Caco-2 (cell line): ENCODE data around the gene IL10RB. TPM values are rescaled to one million over a fixed set of nuclear protein-coding genes. Genes with fewer than 3 reads are reported as not detected.

Experiments used
- BruUV-seq: library from RNA; stranded (reverse); fragments of 400-500 nt; replicated peaks from 2 replicates; lab custom pipeline; 2021; lab: Mats Ljungman, UMichigan
- CTCF ChIA-PET: fragments of 300-600 bp; sonication (Branson Sonifier 250); formaldehyde crosslinking; loops from one replicate; lab custom pipeline; 2022; ENCODE audit warnings: antibody characterized with exemption; lab: Charles Lee
- POLR2A ChIA-PET: fragments of 300-600 bp; sonication (Branson Sonifier 250); formaldehyde crosslinking; loops from one replicate; lab custom pipeline; 2022; ENCODE audit warnings: antibody characterized with exemption; lab: Charles Lee
- DNase-seq, 2 experiments: peaks; one replicate each; pipeline versions ENCODE4 v3.0.0 to v3.0.0-alpha.2; 2020 to 2022
- H3K27me3 ChIP-seq: replicated peaks from 2 replicates; pipeline ENCODE4 v1.6.0; 2011; ENCODE audit warnings: low read length; ENCODE audit not compliant: control insufficient read depth, insufficient read depth
- H3K36me3 ChIP-seq: 2 replicates; pipeline ENCODE4 v1.5.1; 2011; ENCODE audit warnings: low read length; ENCODE audit not compliant: control insufficient read depth, insufficient read depth
- H3K4me1 ChIP-seq: fragments of 250-450 bp; sonication (Bioruptor Pico); 2 replicates; pipeline ENCODE4 v1.5.1; 2020; ENCODE audit warnings: mild to moderate bottlenecking
- H3K4me3 ChIP-seq: 2 replicates; pipeline ENCODE4 v1.5.1; 2011; ENCODE audit warnings: low read depth, mild to moderate bottlenecking, control low read depth, low read length
- H3K9me3 ChIP-seq: fragments of 250-450 bp; sonication (Bioruptor Pico); 2 replicates; pipeline ENCODE4 v1.5.1; 2020; ENCODE audit warnings: mild to moderate bottlenecking, moderate library complexity
- H3K27ac Mint-ChIP-seq: one replicate; pipeline ENCODE4 v1.8.0; 2022; ENCODE audit warnings: mixed read lengths; ENCODE audit not compliant: unreplicated experiment
- H3K27me3 Mint-ChIP-seq: one replicate; pipeline ENCODE4 v1.8.0; 2022; ENCODE audit warnings: mixed read lengths; ENCODE audit not compliant: insufficient read depth, unreplicated experiment
- H3K36me3 Mint-ChIP-seq: one replicate; pipeline ENCODE4 v1.8.0; 2022; ENCODE audit warnings: mild to moderate bottlenecking, mixed read lengths; ENCODE audit not compliant: insufficient read depth, unreplicated experiment
- H3K4me1 Mint-ChIP-seq: one replicate; pipeline ENCODE4 v1.8.0; 2022; ENCODE audit warnings: low read depth, mixed read lengths; ENCODE audit not compliant: unreplicated experiment
- H3K4me3 Mint-ChIP-seq: one replicate; pipeline ENCODE4 v1.8.0; 2022; ENCODE audit warnings: mild to moderate bottlenecking, moderate library complexity, mixed read lengths; ENCODE audit not compliant: unreplicated experiment
- H3K9me3 Mint-ChIP-seq: one replicate; pipeline ENCODE4 v1.8.0; 2022; ENCODE audit warnings: mixed read lengths; ENCODE audit not compliant: unreplicated experiment
- intact Hi-C: fragments of 100-400 bp; cut with micrococcal nuclease; formaldehyde crosslinking; loops from one replicate; pipeline ENCODE4 v1.10.0; 2022; ENCODE audit not compliant: unreplicated experiment
- total RNA-seq: library from RNA; stranded (reverse); gene quantifications from 2 replicates; pipeline ENCODE4 v1.2.3, GENCODE V29; 2022
- TF ChIP-seq, protein P1 (sequence below), 2 experiments: fragments of 200-600 bp in 1 of 2; IDR thresholded peaks; 1 replicate in 1 of 2; 2 replicates in 1 of 2; pipeline versions ENCODE4 v1.5.1 to v1.8.0; 2011 to 2022; ENCODE audit warnings: antibody characterized with exemption in 1 of 2, control low read depth in 1 of 2, inconsistent platforms in 1 of 2, low read depth in 1 of 2, low read length in 1 of 2, mild to moderate bottlenecking in 1 of 2, moderate library complexity in 1 of 2; ENCODE audit not compliant: insufficient read depth in 1 of 2, severe bottlenecking in 1 of 2, unreplicated experiment in 1 of 2

Gene IL10RB
- total RNA-seq, 1 experiment from 2014 or later, result 13.1 TPM

- Mint-ChIP-seq H3K4me3 (no peak overlapping the region), H3K36me3 (no peaks in the 10 kb centered on the region), H3K9me3 (no peaks in the 10 kb centered on the region), H3K4me1 (no peaks in the 10 kb centered on the region), H3K27ac (no peak overlapping the region), H3K27me3 (no peaks in the 10 kb centered on the region)
- no peaks in the 10 kb centered on the region for H3K4me1 ChIP-seq
- no peaks in the 10 kb centered on the region for H3K9me3 ChIP-seq
- no peaks in the 10 kb centered on the region for H3K27me3 ChIP-seq
- H3K4me3 ChIP-seq, result no peak overlapping the region
- TF ChIP-seq, protein P1, sequence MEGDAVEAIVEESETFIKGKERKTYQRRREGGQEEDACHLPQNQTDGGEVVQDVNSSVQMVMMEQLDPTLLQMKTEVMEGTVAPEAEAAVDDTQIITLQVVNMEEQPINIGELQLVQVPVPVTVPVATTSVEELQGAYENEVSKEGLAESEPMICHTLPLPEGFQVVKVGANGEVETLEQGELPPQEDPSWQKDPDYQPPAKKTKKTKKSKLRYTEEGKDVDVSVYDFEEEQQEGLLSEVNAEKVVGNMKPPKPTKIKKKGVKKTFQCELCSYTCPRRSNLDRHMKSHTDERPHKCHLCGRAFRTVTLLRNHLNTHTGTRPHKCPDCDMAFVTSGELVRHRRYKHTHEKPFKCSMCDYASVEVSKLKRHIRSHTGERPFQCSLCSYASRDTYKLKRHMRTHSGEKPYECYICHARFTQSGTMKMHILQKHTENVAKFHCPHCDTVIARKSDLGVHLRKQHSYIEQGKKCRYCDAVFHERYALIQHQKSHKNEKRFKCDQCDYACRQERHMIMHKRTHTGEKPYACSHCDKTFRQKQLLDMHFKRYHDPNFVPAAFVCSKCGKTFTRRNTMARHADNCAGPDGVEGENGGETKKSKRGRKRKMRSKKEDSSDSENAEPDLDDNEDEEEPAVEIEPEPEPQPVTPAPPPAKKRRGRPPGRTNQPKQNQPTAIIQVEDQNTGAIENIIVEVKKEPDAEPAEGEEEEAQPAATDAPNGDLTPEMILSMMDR (IDR thresholded peaks at IDR 0.05; ENCODE audit: insufficient read depth in 1 of 2, low read depth in 1 of 2, low read length in 1 of 2, severe bottlenecking in 1 of 2, unreplicated experiment in 1 of 2), result no peak
- DNase-seq, result no peak
- BruUV-seq, result no TSS peak
- no peaks in the 10 kb centered on the region for H3K36me3 ChIP-seq
- POLR2A ChIA-PET, result no interaction called here
- intact Hi-C loops, result no loop called here
- CTCF ChIA-PET, result no interaction called here
Measured at GRCh38 chr21:33305938-33306337, 39.8 kb downstream of the IL10RB start.

DNA sequence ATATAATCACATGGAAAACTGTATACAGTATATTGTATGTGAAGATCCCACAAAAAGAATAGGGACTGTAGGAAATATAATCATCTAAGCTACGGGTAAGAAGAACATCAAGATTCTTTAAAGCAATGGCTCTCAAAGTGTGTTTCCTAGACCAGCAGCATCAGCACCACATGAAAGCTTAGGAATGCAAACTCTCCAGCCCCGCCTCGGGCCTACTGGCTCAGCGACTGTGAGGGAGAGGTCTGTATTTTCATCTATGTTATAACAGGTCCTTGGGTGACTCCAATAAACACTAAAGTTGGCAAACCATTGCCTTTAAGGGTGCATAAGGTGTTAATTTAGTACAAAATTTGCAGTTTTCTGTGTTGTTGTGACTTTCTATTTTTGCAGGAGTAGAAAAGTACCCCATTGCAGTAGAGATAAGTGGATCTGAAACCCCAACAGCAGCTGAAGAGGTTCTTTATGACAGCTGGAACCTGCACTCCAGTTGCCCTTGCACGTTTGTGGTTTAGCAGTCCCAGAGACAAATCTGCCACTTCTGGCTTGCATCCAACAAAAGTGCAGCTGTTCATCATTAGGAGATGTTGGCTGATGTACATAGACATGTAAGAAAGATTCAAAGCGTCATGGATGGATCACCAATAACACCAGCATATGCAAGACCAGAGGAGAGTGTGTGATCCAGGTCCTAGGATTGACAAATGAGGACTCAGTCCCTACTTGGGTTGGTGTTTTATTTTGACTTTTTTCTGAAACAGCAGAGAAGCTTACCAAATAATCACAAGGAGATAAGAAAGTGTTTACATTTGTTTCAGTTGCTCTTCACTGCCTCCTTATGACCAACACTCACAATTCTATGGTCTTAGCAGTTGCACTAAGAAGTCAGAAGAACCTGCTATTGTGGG lies 42.7 kb downstream of the IL10RB start:
- Mint-ChIP-seq H3K27ac (no peak overlapping the region), H3K36me3 (no peaks in the 10 kb centered on the region), H3K4me1 (no peaks in the 10 kb centered on the region), H3K27me3 (no peaks in the 10 kb centered on the region), H3K4me3 (no peak overlapping the region), H3K9me3 (no peaks in the 10 kb centered on the region)
- no peaks in the 10 kb centered on the region for H3K4me1 ChIP-seq
- no peaks in the 10 kb centered on the region for H3K36me3 ChIP-seq
- H3K4me3 ChIP-seq, result no peak overlapping the region
- no peaks in the 10 kb centered on the region; the same call in 1 of the 2 replicates for H3K9me3 ChIP-seq
- no peak for DNase-seq
- TF ChIP-seq, protein P1 (IDR thresholded peaks at IDR 0.05; ENCODE audit: insufficient read depth in 1 of 2, low read depth in 1 of 2, low read length in 1 of 2, severe bottlenecking in 1 of 2, unreplicated experiment in 1 of 2), result no peak
- intact Hi-C loops, result no loop called here
- ChIA-PET CTCF (no interaction called here), POLR2A (no interaction called here)
- H3K27me3 ChIP-seq, result no peaks in the 10 kb centered on the region
- BruUV-seq, result no TSS peak

DNA sequence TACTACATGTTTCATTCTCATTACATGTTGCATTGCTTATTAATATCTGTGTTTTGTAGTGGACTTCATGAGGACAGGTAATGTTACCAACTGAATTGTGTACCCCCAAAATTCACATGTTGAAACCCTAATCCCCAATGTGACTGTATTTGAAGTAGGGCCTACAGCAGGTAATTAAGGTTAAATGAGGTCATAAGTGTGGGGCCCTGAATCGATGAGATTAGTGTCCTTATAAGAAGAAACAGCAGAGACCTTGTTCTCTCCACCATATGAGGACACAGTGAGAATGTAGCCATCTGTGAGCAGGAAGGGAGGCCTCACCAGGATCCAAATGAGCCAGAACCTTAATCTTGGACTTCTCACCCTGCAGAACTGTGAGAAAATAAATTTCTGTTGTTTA lies 43.6 kb downstream of the IL10RB start:
- H3K27me3 Mint-ChIP-seq, result peaks cover 5% of the 10 kb centered on the region

More for the DNA sequence above, 43.6 kb downstream of the IL10RB start:
- ChIA-PET CTCF (no interaction called here), POLR2A (no interaction called here)
- Mint-ChIP-seq H3K27ac (no peak overlapping the region), H3K4me3 (no peak overlapping the region), H3K4me1 (no peaks in the 10 kb centered on the region), H3K36me3 (no peaks in the 10 kb centered on the region), H3K9me3 (no peaks in the 10 kb centered on the region)
- H3K9me3 ChIP-seq, result no peaks in the 10 kb centered on the region; the same call in 1 of the 2 replicates
- TF ChIP-seq, protein P1 (IDR thresholded peaks at IDR 0.05; ENCODE audit: insufficient read depth in 1 of 2, low read depth in 1 of 2, low read length in 1 of 2, severe bottlenecking in 1 of 2, unreplicated experiment in 1 of 2), result no peak
- no TSS peak for BruUV-seq
- H3K36me3 ChIP-seq, result no peaks in the 10 kb centered on the region
- no peak overlapping the region for H3K4me3 ChIP-seq
- intact Hi-C loops, result no loop called here
- no peaks in the 10 kb centered on the region for H3K27me3 ChIP-seq
- H3K4me1 ChIP-seq, result no peaks in the 10 kb centered on the region
- DNase-seq, result no peak
